ENCODE measurements around the gene ACVR1B.
"Not testable (repeated sequence)": the region's sequence is repeated elsewhere in the genome, so short reads cannot be mapped to it uniquely, and the experiment has no call there.

The ACVR1B gene

GRCh38 chr12:51972422-51972812 is 20.9 kb downstream of the ACVR1B start:
- DNase-seq: no peak

- DNase-seq: no peak
Observed at GRCh38 chr12:51972849-51973273, 21.4 kb downstream of the ACVR1B start.

GRCh38 chr12:51973560-51973959 is 22.1 kb downstream of the ACVR1B start:
- DNase-seq: no peak

GRCh38 chr12:51974646-51975045 is 23.1 kb downstream of the ACVR1B start:
- no peak for DNase-seq

GRCh38 chr12:51975196-51975595 is 23.7 kb downstream of the ACVR1B start:
- no peak for DNase-seq

- no peak for DNase-seq
Observed at GRCh38 chr12:51976376-51977160, 25.1 kb downstream of the ACVR1B start.

GRCh38 chr12:51977320-51977753 is 25.8 kb downstream of the ACVR1B start:
- DNase-seq: no peak

GRCh38 chr12:51979306-51979705 is 27.8 kb downstream of the ACVR1B start:
- DNase-seq: not testable (repeated sequence)

- DNase-seq: peak; percentile 77
Observed at GRCh38 chr12:51980051-51980808, 28.7 kb downstream of the ACVR1B start.

- no peak for DNase-seq
Observed at GRCh38 chr12:51980809-51981127, 29.3 kb downstream of the ACVR1B start.

- DNase-seq: no peak
Observed at GRCh38 chr12:51984657-51985056, 33.2 kb downstream of the ACVR1B start.

GRCh38 chr12:51985154-51985835 is 33.8 kb downstream of the ACVR1B start:
- no peak for DNase-seq

- DNase-seq: no peak
Observed at GRCh38 chr12:51986834-51987233, 35.3 kb downstream of the ACVR1B start.

- no peak for DNase-seq
Observed at GRCh38 chr12:51992246-51992645, 40.7 kb downstream of the ACVR1B start.

- no peak for DNase-seq
Observed at GRCh38 chr12:51994539-51994820, 43.0 kb downstream of the ACVR1B start.

- no peak for DNase-seq
Observed at GRCh38 chr12:51994959-51995358, 43.5 kb downstream of the ACVR1B start.

GRCh38 chr12:51997136-51997535 is 45.6 kb downstream of the ACVR1B start:
- no peak for DNase-seq

GRCh38 chr12:52003016-52003550 is 51.6 kb downstream of the ACVR1B start:
- DNase-seq: no peak

GRCh38 chr12:52003591-52003990 is 52.1 kb downstream of the ACVR1B start:
- DNase-seq: no peak

- peak; percentile 47 for DNase-seq
Observed at GRCh38 chr12:52004042-52004648, 52.6 kb downstream of the ACVR1B start.

- no peak for DNase-seq
Observed at GRCh38 chr12:52005218-52005902, 53.9 kb downstream of the ACVR1B start.

- DNase-seq: peak; percentile 69
Observed at GRCh38 chr12:52005903-52006703, 54.6 kb downstream of the ACVR1B start.
